Fibroblast of mammary gland (primary cell): ENCODE results near the gene TNFRSF13B.
"Not testable (repeated sequence)": the region's sequence is repeated elsewhere in the genome, so short reads cannot be mapped to it uniquely, and the experiment has no call there.

Source experiments
- DNase-seq: peaks from one replicate; pipeline ENCODE4 v3.0.0-alpha.2; 2010; ENCODE audit warnings: low read depth
- H3K4me3 ChIP-seq: 2 replicates; pipeline ENCODE4 v1.5.1; 2011; ENCODE audit warnings: low read depth, mild to moderate bottlenecking, low read length, moderate library complexity; ENCODE audit not compliant: control insufficient read depth
- CTCF ChIP-seq: conservative IDR thresholded peaks from 2 replicates; pipeline ENCODE4 v1.5.1; 2011; ENCODE audit warnings: low read depth, low read length, inconsistent platforms; ENCODE audit not compliant: control insufficient read depth, insufficient read depth

The TNFRSF13B gene

GRCh38 chr17:17018021-17018441 lies 46.1 kb upstream of the TNFRSF13B start:
- no peak for DNase-seq
- H3K4me3 ChIP-seq: no peak overlapping the region
- no peak for TF ChIP-seq CTCF

- DNase-seq: no peak
- TF ChIP-seq CTCF: no peak
- H3K4me3 ChIP-seq: no peak overlapping the region
These were observed 45.6 kb upstream of the TNFRSF13B start for GRCh38 chr17:17017343-17018014.

- not testable (repeated sequence) for DNase-seq, H3K4me3 ChIP-seq
These were observed 44.6 kb upstream of the TNFRSF13B start for GRCh38 chr17:17016199-17017197.

- TF ChIP-seq CTCF: no peak
- no peak for DNase-seq
- no peak overlapping the region for H3K4me3 ChIP-seq
These were observed 43.3 kb upstream of the TNFRSF13B start for GRCh38 chr17:17015230-17015629.

- peak; percentile 44 for DNase-seq
- not testable (repeated sequence) for H3K4me3 ChIP-seq
These were observed 42.8 kb upstream of the TNFRSF13B start for GRCh38 chr17:17014748-17015124.

GRCh38 chr17:17013828-17014747 lies 42.2 kb upstream of the TNFRSF13B start:
- DNase-seq: not testable (repeated sequence)

GRCh38 chr17:17011043-17011907 lies 39.4 kb upstream of the TNFRSF13B start:
- H3K4me3 ChIP-seq: not testable (repeated sequence)

More at GRCh38 chr17:17013828-17014747, 42.2 kb upstream of the TNFRSF13B start:
- not testable (repeated sequence) for H3K4me3 ChIP-seq

GRCh38 chr17:17010545-17011034 lies 38.7 kb upstream of the TNFRSF13B start:
- not testable (repeated sequence) for DNase-seq, H3K4me3 ChIP-seq

More at GRCh38 chr17:17011043-17011907, 39.4 kb upstream of the TNFRSF13B start:
- DNase-seq: peak; percentile 88

GRCh38 chr17:17009972-17010371 lies 38.1 kb upstream of the TNFRSF13B start:
- not testable (repeated sequence) for DNase-seq, H3K4me3 ChIP-seq

- DNase-seq, H3K4me3 ChIP-seq: not testable (repeated sequence)
These were observed 36.9 kb upstream of the TNFRSF13B start for GRCh38 chr17:17008621-17009397.

GRCh38 chr17:17007891-17008290 lies 36.0 kb upstream of the TNFRSF13B start:
- not testable (repeated sequence) for H3K4me3 ChIP-seq, DNase-seq

- H3K4me3 ChIP-seq, DNase-seq: not testable (repeated sequence)
These were observed 33.2 kb upstream of the TNFRSF13B start for GRCh38 chr17:17004997-17005614.
